Measurements from ENCODE around the gene CUL3.
"Not testable (repeated sequence)": the region's sequence is repeated elsewhere in the genome, so short reads cannot be mapped to it uniquely, and the experiment has no call there.

The CUL3 gene

GRCh38 chr2:224498991-224499390 lies 86.2 kb downstream of the CUL3 start:
- Histone ChIP-seq H3K18ac (ENCODE audit: low read length) (no peak overlapping the region), H3K36me3 (ENCODE audit: control insufficient read depth, insufficient read depth, low read length) (no peaks in the 10 kb centered on the region), H2AK5ac (ENCODE audit: low read length) (no peak overlapping the region), H3K9ac (ENCODE audit: low read length) (no peak overlapping the region), H3K4me1 (ENCODE audit: control insufficient read depth, low read depth, low read length) (no peaks in the 10 kb centered on the region), H3K79me1 (ENCODE audit: low read length) (peaks cover 1% of the 10 kb centered on the region), H3K4me3 (ENCODE audit: low read length) (no peak overlapping the region), H3K27ac (ENCODE audit: low read depth, low read length) (no peak overlapping the region), H3K27me3 (ENCODE audit: insufficient read depth, low read length, poor library complexity) (no peaks in the 10 kb centered on the region), H4K5ac (ENCODE audit: low read length) (no peak overlapping the region), H4K8ac (ENCODE audit: low read depth, low read length) (no peak overlapping the region), H3K4ac (ENCODE audit: low read depth, low read length) (no peak overlapping the region), H3K4me2 (ENCODE audit: low read length) (no peak overlapping the region), H3K79me2 (ENCODE audit: control insufficient read depth, insufficient read depth, low read length) (no peaks in the 10 kb centered on the region), H3K56ac (ENCODE audit: low read length) (no peak overlapping the region), H2BK120ac (ENCODE audit: low read depth, low read length) (no peak overlapping the region), H3K23ac (ENCODE audit: low read length) (no peak overlapping the region), H2BK15ac (replicated peaks; ENCODE audit: low read depth) (no peak overlapping the region), H2BK5ac (ENCODE audit: low read length) (no peak overlapping the region)
- WGBS (ENCODE audit: extremely low coverage, insufficient coverage, low lambda C conversion rate) = no CpG with 5 or more reads among the region's 3 CpGs
- no peak for DNase-seq

GRCh38 chr2:224492531-224492930 lies 92.6 kb downstream of the CUL3 start:
- H3K23ac ChIP-seq (ENCODE audit: low read length) = no peak overlapping the region
- H3K4me1 ChIP-seq (ENCODE audit: control insufficient read depth, low read depth, low read length) = no peaks in the 10 kb centered on the region
- WGBS (ENCODE audit: extremely low coverage, insufficient coverage, low lambda C conversion rate) = no CpG with 5 or more reads among the region's 2 CpGs
- no peak overlapping the region for H4K5ac ChIP-seq (ENCODE audit: low read length)
- no peak overlapping the region for H2BK15ac ChIP-seq (replicated peaks; ENCODE audit: low read depth)
- no peak overlapping the region for H2BK5ac ChIP-seq (ENCODE audit: low read length)
- no peak overlapping the region for H3K27ac ChIP-seq (ENCODE audit: low read depth, low read length)
- no peaks in the 10 kb centered on the region for H3K27me3 ChIP-seq (ENCODE audit: insufficient read depth, low read length, poor library complexity)
- no peak for DNase-seq
- no peaks in the 10 kb centered on the region for H3K79me1 ChIP-seq (ENCODE audit: low read length)
- H3K4me3 ChIP-seq (ENCODE audit: low read length) = no peak overlapping the region
- no peak overlapping the region for H3K4me2 ChIP-seq (ENCODE audit: low read length)
- H3K79me2 ChIP-seq (ENCODE audit: control insufficient read depth, insufficient read depth, low read length) = peaks cover 1% of the 10 kb centered on the region
- no peak overlapping the region for H2AK5ac ChIP-seq (ENCODE audit: low read length)
- no peak overlapping the region for H3K18ac ChIP-seq (ENCODE audit: low read length)
- H2BK120ac ChIP-seq (ENCODE audit: low read depth, low read length) = no peak overlapping the region
- no peak overlapping the region for H3K56ac ChIP-seq (ENCODE audit: low read length)
- no peaks in the 10 kb centered on the region for H3K36me3 ChIP-seq (ENCODE audit: control insufficient read depth, insufficient read depth, low read length)
- H3K4ac ChIP-seq (ENCODE audit: low read depth, low read length) = no peak overlapping the region
- no peak overlapping the region for H4K8ac ChIP-seq (ENCODE audit: low read depth, low read length)
- no peak overlapping the region for H3K9ac ChIP-seq (ENCODE audit: low read length)

DNA sequence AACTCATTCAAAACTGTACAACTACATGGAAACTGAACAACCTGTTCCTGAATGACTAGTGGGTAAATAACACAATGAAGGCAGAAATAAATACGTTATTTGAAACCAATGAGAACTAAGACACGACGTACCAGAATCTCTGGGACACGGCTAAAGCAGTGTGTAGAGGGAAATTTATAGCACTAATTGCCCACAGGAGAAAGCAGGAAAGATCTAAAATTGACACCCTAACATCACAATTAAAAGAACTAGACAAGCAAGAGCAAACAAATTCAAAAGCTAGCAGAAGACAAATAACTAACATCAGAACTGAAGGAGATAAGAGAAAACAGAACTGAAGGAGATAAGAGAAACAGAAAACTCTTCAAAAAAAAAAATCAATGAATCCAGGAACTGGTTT lies 97.2 kb downstream of the CUL3 start:
- H3K4me1 ChIP-seq (ENCODE audit: control insufficient read depth, low read depth, low read length); H4K5ac ChIP-seq (ENCODE audit: low read length); H3K27me3 ChIP-seq (ENCODE audit: insufficient read depth, low read length, poor library complexity); H3K27ac ChIP-seq (ENCODE audit: low read depth, low read length); H3K56ac ChIP-seq (ENCODE audit: low read length); H3K4me2 ChIP-seq (ENCODE audit: low read length); H4K8ac ChIP-seq (ENCODE audit: low read depth, low read length); H3K18ac ChIP-seq (ENCODE audit: low read length); H2BK120ac ChIP-seq (ENCODE audit: low read depth, low read length); H3K79me1 ChIP-seq (ENCODE audit: low read length); H2BK15ac ChIP-seq (replicated peaks; ENCODE audit: low read depth); H2BK5ac ChIP-seq (ENCODE audit: low read length); DNase-seq; H3K4me3 ChIP-seq (ENCODE audit: low read length); H3K9ac ChIP-seq (ENCODE audit: low read length); H2AK5ac ChIP-seq (ENCODE audit: low read length); H3K4ac ChIP-seq (ENCODE audit: low read depth, low read length); H3K79me2 ChIP-seq (ENCODE audit: control insufficient read depth, insufficient read depth, low read length); H3K23ac ChIP-seq (ENCODE audit: low read length); H3K36me3 ChIP-seq (ENCODE audit: control insufficient read depth, insufficient read depth, low read length): not testable (repeated sequence)
- no CpG with 5 or more reads among the region's 4 CpGs for WGBS (ENCODE audit: extremely low coverage, insufficient coverage, low lambda C conversion rate)

GRCh38 chr2:224485081-224486014 lies 99.8 kb downstream of the CUL3 start:
- not testable (repeated sequence) for H2AK5ac ChIP-seq (ENCODE audit: low read length); H2BK120ac ChIP-seq (ENCODE audit: low read depth, low read length); H4K5ac ChIP-seq (ENCODE audit: low read length); H3K27me3 ChIP-seq (ENCODE audit: insufficient read depth, low read length, poor library complexity); H4K8ac ChIP-seq (ENCODE audit: low read depth, low read length); H2BK15ac ChIP-seq (replicated peaks; ENCODE audit: low read depth); H3K4me1 ChIP-seq (ENCODE audit: control insufficient read depth, low read depth, low read length); H3K23ac ChIP-seq (ENCODE audit: low read length); H3K79me1 ChIP-seq (ENCODE audit: low read length); H3K79me2 ChIP-seq (ENCODE audit: control insufficient read depth, insufficient read depth, low read length); H3K36me3 ChIP-seq (ENCODE audit: control insufficient read depth, insufficient read depth, low read length); H3K4me3 ChIP-seq (ENCODE audit: low read length); H3K4me2 ChIP-seq (ENCODE audit: low read length)
- H3K18ac ChIP-seq (ENCODE audit: low read length) = peak overlapping the region; percentile 53
- peak; percentile 98 for DNase-seq
- no CpG with 5 or more reads among the region's 18 CpGs for WGBS (ENCODE audit: extremely low coverage, insufficient coverage, low lambda C conversion rate)
- peak overlapping the region; percentile 72 for H2BK5ac ChIP-seq (ENCODE audit: low read length)
- H3K9ac ChIP-seq (ENCODE audit: low read length) = peak overlapping the region; percentile 44
- peak overlapping the region; percentile 62 for H3K27ac ChIP-seq (ENCODE audit: low read depth, low read length)
- peak overlapping the region; percentile 69 for H3K56ac ChIP-seq (ENCODE audit: low read length)
- H3K4ac ChIP-seq (ENCODE audit: low read depth, low read length) = peak overlapping the region; percentile 41

DNA sequence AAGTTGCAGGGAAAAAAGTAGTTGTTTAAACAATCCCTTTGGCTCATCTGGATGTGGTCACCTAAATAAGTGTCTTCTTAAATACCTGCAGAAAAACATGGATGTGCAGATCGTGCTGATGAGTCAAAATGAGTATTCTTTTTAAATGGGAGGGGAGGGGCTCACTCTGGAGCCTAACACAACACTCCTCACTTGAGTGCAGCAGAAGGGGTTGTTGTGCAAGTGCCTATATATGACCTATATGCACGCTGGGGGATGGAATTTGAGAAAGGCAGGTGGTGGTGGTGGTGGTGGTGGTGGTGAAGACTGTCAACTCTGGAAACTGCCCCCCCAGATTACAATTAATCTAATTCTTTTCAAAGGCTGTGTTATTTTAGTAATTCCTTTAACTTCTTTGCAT lies 105.3 kb downstream of the CUL3 start:
- no peaks in the 10 kb centered on the region for H3K27me3 ChIP-seq (ENCODE audit: insufficient read depth, low read length, poor library complexity)
- H4K8ac ChIP-seq (ENCODE audit: low read depth, low read length) = no peak overlapping the region
- H3K56ac ChIP-seq (ENCODE audit: low read length) = no peak overlapping the region
- no peaks in the 10 kb centered on the region for H3K36me3 ChIP-seq (ENCODE audit: control insufficient read depth, insufficient read depth, low read length)
- no peak overlapping the region for H3K27ac ChIP-seq (ENCODE audit: low read depth, low read length)
- no peaks in the 10 kb centered on the region for H3K79me1 ChIP-seq (ENCODE audit: low read length)
- no peak overlapping the region for H2BK15ac ChIP-seq (replicated peaks; ENCODE audit: low read depth)
- no peak overlapping the region for H4K5ac ChIP-seq (ENCODE audit: low read length)
- H3K4ac ChIP-seq (ENCODE audit: low read depth, low read length) = no peak overlapping the region
- no CpG with 5 or more reads among the region's 2 CpGs for WGBS (ENCODE audit: extremely low coverage, insufficient coverage, low lambda C conversion rate)
- no peak overlapping the region for H3K4me3 ChIP-seq (ENCODE audit: low read length)
- DNase-seq = no peak
- H3K4me1 ChIP-seq (ENCODE audit: control insufficient read depth, low read depth, low read length) = no peaks in the 10 kb centered on the region
- no peak overlapping the region for H3K23ac ChIP-seq (ENCODE audit: low read length)
- no peaks in the 10 kb centered on the region for H3K79me2 ChIP-seq (ENCODE audit: control insufficient read depth, insufficient read depth, low read length)
- no peak overlapping the region for H3K18ac ChIP-seq (ENCODE audit: low read length)
- no peak overlapping the region for H2AK5ac ChIP-seq (ENCODE audit: low read length)
- no peak overlapping the region for H3K9ac ChIP-seq (ENCODE audit: low read length)
- H2BK5ac ChIP-seq (ENCODE audit: low read length) = no peak overlapping the region
- no peak overlapping the region for H2BK120ac ChIP-seq (ENCODE audit: low read depth, low read length)
- H3K4me2 ChIP-seq (ENCODE audit: low read length) = no peak overlapping the region

- Histone ChIP-seq H3K9ac (ENCODE audit: low read length) (no peak overlapping the region), H3K23ac (ENCODE audit: low read length) (no peak overlapping the region), H3K36me3 (ENCODE audit: control insufficient read depth, insufficient read depth, low read length) (no peaks in the 10 kb centered on the region), H3K27me3 (ENCODE audit: insufficient read depth, low read length, poor library complexity) (no peaks in the 10 kb centered on the region), H2AK5ac (ENCODE audit: low read length) (no peak overlapping the region), H3K4me1 (ENCODE audit: control insufficient read depth, low read depth, low read length) (no peaks in the 10 kb centered on the region), H3K79me2 (ENCODE audit: control insufficient read depth, insufficient read depth, low read length) (no peaks in the 10 kb centered on the region), H3K79me1 (ENCODE audit: low read length) (no peaks in the 10 kb centered on the region), H4K5ac (ENCODE audit: low read length) (no peak overlapping the region), H2BK15ac (replicated peaks; ENCODE audit: low read depth) (no peak overlapping the region), H3K56ac (ENCODE audit: low read length) (no peak overlapping the region), H3K4me3 (ENCODE audit: low read length) (no peak overlapping the region), H3K27ac (ENCODE audit: low read depth, low read length) (no peak overlapping the region), H2BK120ac (ENCODE audit: low read depth, low read length) (no peak overlapping the region), H3K18ac (ENCODE audit: low read length) (no peak overlapping the region), H4K8ac (ENCODE audit: low read depth, low read length) (no peak overlapping the region), H3K4ac (ENCODE audit: low read depth, low read length) (no peak overlapping the region), H3K4me2 (ENCODE audit: low read length) (no peak overlapping the region), H2BK5ac (ENCODE audit: low read length) (no peak overlapping the region)
- no peak for DNase-seq
- no CpG with 5 or more reads among the region's 3 CpGs for WGBS (ENCODE audit: extremely low coverage, insufficient coverage, low lambda C conversion rate)
Observed at GRCh38 chr2:224472827-224473226, 112.3 kb downstream of the CUL3 start.

Data from mesendoderm (in vitro differentiated cells).